H1 (cell line): ENCODE results near the gene DCUN1D3. TPM values are rescaled to one million over a fixed set of nuclear protein-coding genes. Genes with fewer than 3 reads are reported as not detected.

ENCODE experiments used
- CTCF ChIA-PET: fragments of 300-600 bp; sonication (Branson Sonifier 250); formaldehyde crosslinking; loops from one replicate; lab custom pipeline; 2021; ENCODE audit not compliant: partially characterized antibody; lab: Charles Lee
- POLR2A ChIA-PET: fragments of 300-600 bp; sonication (Branson Sonifier 250); formaldehyde crosslinking; loops from one replicate; lab custom pipeline; 2021; ENCODE audit warnings: inconsistent platforms; ENCODE audit not compliant: partially characterized antibody; lab: Charles Lee
- DNase-seq, 2 experiments: peaks; one replicate each; pipeline versions ENCODE4 v3.0.0 to v3.0.0-alpha.2; 2010 to 2022; ENCODE audit warnings: low spot score in 2 of 2, low read depth in 1 of 2, mixed read lengths in 1 of 2
- FAIRE-seq: peaks from 2 replicates; lab custom pipeline; 2011; peaks lifted over from hg19 to GRCh38; lab: Jason Lieb, UNC
- H2AFZ ChIP-seq: 2 replicates; pipeline ENCODE4 v1.8.1; 2012; ENCODE audit warnings: low read length, inconsistent platforms
- H2AK5ac ChIP-seq: 2 replicates; pipeline ENCODE4 v1.6.1; 2013; ENCODE audit warnings: low read depth, low read length
- H2BK120ac ChIP-seq: replicated peaks from 2 replicates; pipeline ENCODE3; 2013; ENCODE audit warnings: low read depth, low read length, inconsistent platforms
- H2BK12ac ChIP-seq: 2 replicates; pipeline ENCODE4 v1.6.1; 2013; ENCODE audit warnings: low read depth, low read length
- H2BK15ac ChIP-seq: 2 replicates; pipeline ENCODE4 v1.6.1; 2013; ENCODE audit warnings: low read length
- H2BK20ac ChIP-seq: 2 replicates; pipeline ENCODE4 v1.6.1; 2013; ENCODE audit warnings: low read length
- H2BK5ac ChIP-seq: 2 replicates; pipeline ENCODE4 v1.6.1; 2013; ENCODE audit warnings: low read depth, low read length
- H3K14ac ChIP-seq: 2 replicates; pipeline ENCODE4 v1.6.1; 2013; ENCODE audit warnings: inconsistent platforms; ENCODE audit not compliant: insufficient read length
- H3K18ac ChIP-seq: 2 replicates; pipeline ENCODE4 v1.6.1; 2013; ENCODE audit warnings: low read length; ENCODE audit errors: extremely low read depth
- H3K23ac ChIP-seq: 2 replicates; pipeline ENCODE4 v1.6.1; 2013; ENCODE audit warnings: inconsistent platforms; ENCODE audit not compliant: insufficient read length
- H3K23me2 ChIP-seq: 2 replicates; pipeline ENCODE4 v1.6.1; 2013; ENCODE audit warnings: low read depth, low read length
- H3K27ac ChIP-seq: 2 replicates; pipeline ENCODE4 v1.6.1; 2011; ENCODE audit warnings: low read depth, low read length, inconsistent platforms
- H3K27me3 ChIP-seq, 4 experiments: replicated peaks in 1 of 4; 1 replicate in 1 of 4; 2 replicates in 3 of 4; pipeline versions ENCODE4 v1.6.1 to v1.8.1; 2011 to 2013; ENCODE audit warnings: low read length in 3 of 4, mild to moderate bottlenecking in 3 of 4, inconsistent platforms in 2 of 4, mixed read lengths in 2 of 4, moderate library complexity in 1 of 4; ENCODE audit not compliant: control insufficient read depth in 3 of 4, insufficient read depth in 3 of 4; ENCODE audit errors: extremely low read depth in 1 of 4
- H3K36me3 ChIP-seq, 4 experiments: 2 replicates each; pipeline versions ENCODE4 v1.6.1 to v1.8.1; 2011 to 2013; ENCODE audit warnings: mild to moderate bottlenecking in 4 of 4, low read length in 3 of 4, moderate library complexity in 2 of 4, control low read depth in 1 of 4, inconsistent platforms in 1 of 4; ENCODE audit not compliant: insufficient read depth in 4 of 4, control insufficient read depth in 2 of 4
- H3K4ac ChIP-seq: replicated peaks from 2 replicates; pipeline ENCODE3; 2013; ENCODE audit warnings: low read length, low read depth, mixed read lengths, inconsistent platforms; ENCODE audit not compliant: insufficient read length
- H3K4me1 ChIP-seq, 4 experiments: replicated peaks in 1 of 4; 1 replicate in 1 of 4; 2 replicates in 3 of 4; pipeline versions ENCODE4 v1.6.1 to v1.8.1; 2011 to 2013; ENCODE audit warnings: low read length in 3 of 4, inconsistent platforms in 2 of 4, mixed read lengths in 1 of 4; ENCODE audit not compliant: insufficient read depth in 4 of 4, control insufficient read depth in 3 of 4
- H3K4me2 ChIP-seq, 2 experiments: 2 replicates each; pipeline versions ENCODE4 v1.6.1 to v1.8.1; 2011 to 2013; ENCODE audit warnings: low read depth in 2 of 2, low read length in 2 of 2, control low read depth in 1 of 2, inconsistent platforms in 1 of 2, mild to moderate bottlenecking in 1 of 2; ENCODE audit not compliant: insufficient read depth in 1 of 2
- H3K4me3 ChIP-seq, 4 experiments: fragments of 200-600, 300-600 bp in 1 of 4; sonication (generic), shearing (Covaris generic), sonication (Bioruptor Twin) in 1 of 4; 2 replicates each; pipeline versions ENCODE4 v1.5.1 to v1.8.1; 2011 to 2016; ENCODE audit warnings: low read length in 4 of 4, low read depth in 3 of 4, control low read depth in 2 of 4, inconsistent platforms in 2 of 4, mild to moderate bottlenecking in 2 of 4, mixed read lengths in 1 of 4, moderate library complexity in 1 of 4; ENCODE audit not compliant: insufficient read depth in 2 of 4; ENCODE audit errors: extremely low read depth in 1 of 4
- H3K56ac ChIP-seq: replicated peaks from 2 replicates; pipeline ENCODE3; 2013; ENCODE audit warnings: low read depth, mild to moderate bottlenecking, mixed read lengths, low read length, inconsistent platforms; ENCODE audit not compliant: insufficient read length
- H3K79me1 ChIP-seq: 2 replicates; pipeline ENCODE4 v1.6.1; 2013; ENCODE audit warnings: low read depth, low read length, control low read depth
- H3K79me2 ChIP-seq, 2 experiments: 2 replicates each; pipeline versions ENCODE4 v1.6.1 to v1.8.1; 2012 to 2013; ENCODE audit warnings: low read length in 2 of 2, mild to moderate bottlenecking in 2 of 2, inconsistent platforms in 1 of 2; ENCODE audit not compliant: insufficient read depth in 2 of 2, control insufficient read depth in 1 of 2
- H3K9ac ChIP-seq, 4 experiments: replicated peaks in 1 of 4; 1 replicate in 1 of 4; 2 replicates in 3 of 4; pipeline versions ENCODE4 v1.6.1 to v1.8.1; 2011 to 2013; ENCODE audit warnings: low read depth in 3 of 4, low read length in 3 of 4, control low read depth in 2 of 4, mild to moderate bottlenecking in 2 of 4, moderate library complexity in 2 of 4, inconsistent platforms in 1 of 4; ENCODE audit errors: extremely low read depth in 1 of 4
- H3K9me3 ChIP-seq, 2 experiments: 2 replicates each; pipeline versions ENCODE4 v1.6.1 to v1.8.1; 2012 to 2013; ENCODE audit warnings: mild to moderate bottlenecking in 2 of 2, moderate library complexity in 2 of 2, control low read depth in 1 of 2, inconsistent platforms in 1 of 2, low read depth in 1 of 2, low read length in 1 of 2, mixed read lengths in 1 of 2; ENCODE audit not compliant: insufficient read depth in 2 of 2
- H4K20me1 ChIP-seq, 2 experiments: replicated peaks in 1 of 2; 2 replicates each; pipeline versions ENCODE3 to v1.8.1; 2011 to 2013; ENCODE audit warnings: inconsistent platforms in 2 of 2, low read length in 2 of 2, mild to moderate bottlenecking in 1 of 2; ENCODE audit not compliant: insufficient read depth in 2 of 2, control insufficient read depth in 1 of 2
- H4K5ac ChIP-seq: 2 replicates; pipeline ENCODE4 v1.6.1; 2013; ENCODE audit warnings: low read length, low read depth, mixed read lengths, inconsistent platforms; ENCODE audit not compliant: insufficient read length
- H4K8ac ChIP-seq: 2 replicates; pipeline ENCODE4 v1.8.0; 2013; ENCODE audit warnings: mild to moderate bottlenecking, moderate library complexity, low read length, inconsistent platforms; ENCODE audit not compliant: insufficient read depth; ENCODE audit errors: extremely low read depth
- H4K91ac ChIP-seq: replicated peaks from 2 replicates; pipeline ENCODE3; 2013; ENCODE audit warnings: low read length, mixed read lengths, inconsistent platforms; ENCODE audit not compliant: insufficient read length
- RXRA ChIP-seq: IDR thresholded peaks from 2 replicates; pipeline ENCODE4 v1.6.1; 2011; ENCODE audit warnings: low read depth, mild to moderate bottlenecking, low read length, moderate library complexity; ENCODE audit not compliant: insufficient read depth
- SIX5 ChIP-seq: IDR thresholded peaks from 2 replicates; pipeline ENCODE4 v1.6.1; 2011; ENCODE audit warnings: mild to moderate bottlenecking, low read depth, low read length
- WGBS, 2 experiments: shearing (Covaris generic) in 1 of 2; methylation state at CpG; one replicate each; pipeline versions ENCODE4 v1.1.6 to v1.1.7; 2013 to 2015; ENCODE audit warnings: low lambda C conversion rate in 2 of 2, mixed read lengths in 2 of 2, inconsistent platforms in 1 of 2, low coverage in 1 of 2, missing lambda C conversion rate in 1 of 2; ENCODE audit not compliant: insufficient replicate concordance in 2 of 2, insufficient coverage in 1 of 2, insufficient read length in 1 of 2; ENCODE audit errors: extremely low coverage in 1 of 2, missing lambda C conversion rate in 1 of 2; 5-methylcytosine and 5-hydroxymethylcytosine counted together
- polyA plus RNA-seq, 7 experiments: library from polyadenylated mRNA; depleted of rRNA in 3 of 7; stranded (reverse) in 5 of 7; unstranded in 2 of 7; fragments of >200 nt in 5 of 7; fragments of 200-250 nt in 2 of 7; gene quantifications; 1 replicate in 5 of 7; 2 replicates in 1 of 7; 4 replicates in 1 of 7; pipeline versions ENCODE4 v1.2.1 to v1.2.3, GENCODE V29; 2011 to 2013; ENCODE audit warnings: missing spikeins in 2 of 7, mixed read lengths in 2 of 7
- total RNA-seq: library from RNA; stranded (reverse); fragmentation: NEBNext Ultra II Directional; extraction: Animal tissue kit (Norgen Biotek cat#: 25700); gene quantifications from 2 replicates; pipeline ENCODE4 v1.2.1, GENCODE V29; 2021

The DCUN1D3 gene
- total and polyA plus RNA-seq, 2 of the 8 experiments (the other 6 are each of a cell fraction or from before 2014, with no cell fraction given): 3.5 to 18.2 TPM

DNA sequence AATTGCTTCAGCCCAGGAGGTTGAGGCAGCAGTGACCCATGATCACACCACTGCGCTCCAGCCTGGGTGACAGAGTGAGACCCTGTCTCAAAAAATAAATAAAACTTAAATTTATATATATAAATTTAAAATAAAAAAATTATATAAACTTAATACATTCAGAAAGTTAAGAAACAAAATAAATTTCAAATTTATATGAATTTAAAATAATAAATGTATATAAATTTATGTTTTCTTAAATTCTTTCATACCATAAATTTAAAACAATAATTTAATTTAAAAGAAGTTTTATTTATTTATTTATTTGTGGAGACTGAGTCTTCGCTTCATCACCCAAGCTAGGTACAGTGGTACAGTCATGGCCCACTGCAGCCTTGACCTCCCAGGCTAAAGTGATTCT lies 20.6 kb upstream of the DCUN1D3 start:
- POLR2A ChIA-PET: interaction anchor here (0.9 to 1.8 kb wide), 2 partner anchors 18 to 20 kb away, joined by 3 to 8 read pairs; partner anchors contain the start of genes DCUN1D3 and LYRM1
- Histone ChIP-seq H2AFZ (no peak overlapping the region), H3K23me2 (no peaks in the 10 kb centered on the region; the same call in 1 of the 2 replicates), H3K4ac (no peak overlapping the region), H2BK120ac (no peak overlapping the region), H4K8ac (no peak overlapping the region), H3K9ac (no peak overlapping the region), H3K56ac (no peak overlapping the region), H4K5ac (no peak overlapping the region), H2BK20ac (no peak overlapping the region), H3K4me2 (no peak overlapping the region), H3K9me3 (no peaks in the 10 kb centered on the region), H2AK5ac (no peak overlapping the region), H3K27ac (no peak overlapping the region), H3K18ac (no peak overlapping the region), H3K27me3 (no peaks in the 10 kb centered on the region), H2BK15ac (no peak overlapping the region), H3K4me3 (no peak overlapping the region), H3K79me1 (no peaks in the 10 kb centered on the region), H3K36me3 (peaks cover 0 to 4% (median 2%) of the 10 kb centered on the region in 4 experiments; a peak in 2 of 8 replicates), H3K4me1 (no peaks in the 10 kb centered on the region; a peak in 1 of 7 replicates), H3K79me2 (no peaks in the 10 kb centered on the region), H3K14ac (no peak overlapping the region), H4K91ac (no peak overlapping the region), H3K23ac (no peak overlapping the region), H2BK12ac (no peak overlapping the region), H2BK5ac (no peak overlapping the region), H4K20me1 (no peaks in the 10 kb centered on the region)
- CTCF ChIA-PET: interaction anchor here (1.4 kb wide), 1 partner anchor 70 kb away, joined by 5 read pairs; no protein-coding TSS in a partner anchor
- FAIRE-seq (no peak), DNase-seq (no peak)
- 92% methylated on average over 2 of the region's 2 CpGs; no CpG with 5 or more reads in 1 of the 2 experiments for WGBS, 2 experiments
- TF ChIP-seq SIX5: no peak
- TF ChIP-seq RXRA: no peak
